BJ (cell line): ENCODE data around the gene TMTC3. TPM values are rescaled to one million over a fixed set of nuclear protein-coding genes. Genes with fewer than 3 reads are reported as not detected.
"Not testable (repeated sequence)": the region's sequence is repeated elsewhere in the genome, so short reads cannot be mapped to it uniquely, and the experiment has no call there.

Source experiments
- CTCF ChIA-PET: fragments of 350-600 bp; formaldehyde crosslinking; extraction: SDS; loops from one replicate; lab custom pipeline; 2021; ENCODE audit warnings: antibody characterized with exemption, inconsistent platforms; lab: Yijun Ruan, JAX
- POLR2A ChIA-PET: fragments of 300-600 bp; sonication (Branson Sonifier 250); formaldehyde crosslinking; extraction: SDS; loops from one replicate; lab custom pipeline; 2021; ENCODE audit warnings: antibody characterized with exemption; lab: Charles Lee
- DNase-seq: peaks from one replicate; pipeline ENCODE4 v3.0.0-alpha.2; 2011; ENCODE audit warnings: low read depth
- H3K27me3 ChIP-seq: 2 replicates; pipeline ENCODE4 v1.6.0; 2011; ENCODE audit warnings: low read length; ENCODE audit not compliant: control insufficient read depth, insufficient read depth
- H3K36me3 ChIP-seq: 2 replicates; pipeline ENCODE4 v1.5.1; 2011; ENCODE audit warnings: low read length; ENCODE audit not compliant: control insufficient read depth, insufficient read depth
- H3K4me3 ChIP-seq: 2 replicates; pipeline ENCODE4 v1.5.1; 2011; ENCODE audit warnings: low read depth, mild to moderate bottlenecking, control low read depth, low read length
- CTCF ChIP-seq: IDR thresholded peaks from 2 replicates; pipeline ENCODE4 v1.5.1; 2011; ENCODE audit warnings: low read depth, mild to moderate bottlenecking, control low read depth, inconsistent platforms, low read length, moderate library complexity; ENCODE audit not compliant: insufficient read depth
- polyA plus RNA-seq: library from polyadenylated mRNA; depleted of rRNA; stranded (reverse); fragments of >200 nt; gene quantifications from 2 replicates; pipeline ENCODE4 v1.2.3, GENCODE V29; 2011

TMTC3 gene
- polyA plus RNA-seq, 1 experiment, result 10.5 TPM

- no peak overlapping the region for H3K4me3 ChIP-seq
- no peaks in the 10 kb centered on the region for H3K27me3 ChIP-seq
- POLR2A ChIA-PET, result no interaction called here
- no peak for DNase-seq
- TF ChIP-seq CTCF, result no peak
- H3K36me3 ChIP-seq, result no peaks in the 10 kb centered on the region
- CTCF ChIA-PET, result no interaction called here
Observed at GRCh38 chr12:88113871-88114270, 28.2 kb upstream of the TMTC3 start.

- Histone ChIP-seq H3K4me3 (no peak overlapping the region), H3K36me3 (no peaks in the 10 kb centered on the region), H3K27me3 (no peaks in the 10 kb centered on the region)
- CTCF ChIA-PET, result interaction anchor here (0.5 kb wide), 1 partner anchor 53 kb away, joined by 3 read pairs; no protein-coding TSS in a partner anchor
- POLR2A ChIA-PET, result no interaction called here
- DNase-seq, result no peak
- no peak for TF ChIP-seq CTCF
Observed at GRCh38 chr12:88122666-88123065, 19.4 kb upstream of the TMTC3 start.

- POLR2A ChIA-PET, result no interaction called here
- Histone ChIP-seq H3K36me3 (no peaks in the 10 kb centered on the region), H3K27me3 (no peaks in the 10 kb centered on the region), H3K4me3 (no peak overlapping the region)
- DNase-seq, result no peak
- no peak for TF ChIP-seq CTCF
- CTCF ChIA-PET, result no interaction called here
Observed at GRCh38 chr12:88127099-88127498, 15.0 kb upstream of the TMTC3 start.

- Histone ChIP-seq H3K27me3 (no peaks in the 10 kb centered on the region), H3K36me3 (no peaks in the 10 kb centered on the region), H3K4me3 (no peak overlapping the region)
- ChIA-PET POLR2A (no interaction called here), CTCF (no interaction called here)
- TF ChIP-seq CTCF, result no peak
- no peak for DNase-seq
Observed at GRCh38 chr12:88127855-88128254, 14.3 kb upstream of the TMTC3 start.

GRCh38 chr12:88132392-88132791, 9.7 kb upstream of the TMTC3 start:
- DNase-seq, result no peak
- H3K4me3 ChIP-seq, result no peak overlapping the region
- H3K36me3 ChIP-seq, result no peaks in the 10 kb centered on the region
- ChIA-PET CTCF (no interaction called here), POLR2A (no interaction called here)
- H3K27me3 ChIP-seq, result no peaks in the 10 kb centered on the region
- TF ChIP-seq CTCF, result no peak

- H3K27me3 ChIP-seq, POLR2A ChIA-PET, CTCF ChIA-PET, H3K36me3 ChIP-seq, H3K4me3 ChIP-seq, DNase-seq: not testable (repeated sequence)
Observed at GRCh38 chr12:88133181-88133580, 8.9 kb upstream of the TMTC3 start.

GRCh38 chr12:88139711-88140110, 2.4 kb upstream of the TMTC3 start:
- CTCF ChIA-PET, DNase-seq: not testable (repeated sequence)
- POLR2A ChIA-PET, result interaction anchor here (0.7 kb wide), 1 partner anchor 352 kb away, joined by 5 read pairs; no protein-coding TSS in a partner anchor

More at GRCh38 chr12:88139711-88140110, 2.4 kb upstream of the TMTC3 start:
- not testable (repeated sequence) for H3K36me3 ChIP-seq, H3K4me3 ChIP-seq, H3K27me3 ChIP-seq
